IMR-90 (cell line): ENCODE results near the gene ZNF888. TPM values are rescaled to one million over a fixed set of nuclear protein-coding genes. Genes with fewer than 3 reads are reported as not detected.

Experiments
- ATAC-seq: fragments of 200-7000 bp; cut with Tn5 transposase; 2 replicates; pipeline ENCODE4 v1.9.1; 2020; ENCODE audit warnings: low read depth, mild to moderate bottlenecking, moderate library complexity
- BruUV-seq: library from RNA; stranded (reverse); fragments of 400-500 nt; replicated peaks from 2 replicates; lab custom pipeline; 2021; lab: Mats Ljungman, UMichigan
- CTCF ChIA-PET: fragments of 300-600 bp; formaldehyde crosslinking; extraction: SDS; loops from one replicate; lab custom pipeline; 2021; ENCODE audit warnings: antibody characterized with exemption; lab: Yijun Ruan, JAX
- POLR2A ChIA-PET: fragments of 300-600 bp; sonication (Branson Sonifier 250); formaldehyde crosslinking; loops from one replicate; lab custom pipeline; 2022; ENCODE audit warnings: antibody characterized with exemption; ENCODE audit not compliant: unreplicated experiment; lab: Charles Lee
- DNase-seq: peaks from one replicate; pipeline ENCODE4 v3.0.0; 2013
- H2AFZ ChIP-seq: replicated peaks from 2 replicates; pipeline ENCODE3; 2013; ENCODE audit warnings: low read length, mild to moderate bottlenecking; ENCODE audit not compliant: poor library complexity
- H2AK5ac ChIP-seq: 2 replicates; pipeline ENCODE4 v1.6.1; 2013; ENCODE audit warnings: low read depth, low read length, inconsistent platforms
- H2AK9ac ChIP-seq: replicated peaks from 2 replicates; pipeline ENCODE3; 2013; ENCODE audit warnings: mild to moderate bottlenecking, low read depth, low read length, moderate library complexity; ENCODE audit not compliant: poor library complexity
- H2BK120ac ChIP-seq: 2 replicates; pipeline ENCODE4 v1.6.1; 2013; ENCODE audit warnings: low read depth, low read length, inconsistent platforms
- H2BK15ac ChIP-seq: 3 replicates; pipeline ENCODE4 v1.6.1; 2013; ENCODE audit warnings: low read depth, low read length, inconsistent platforms
- H2BK20ac ChIP-seq: 2 replicates; pipeline ENCODE4 v1.6.1; 2013; ENCODE audit warnings: low read depth, mild to moderate bottlenecking, inconsistent platforms, low read length, moderate library complexity
- H2BK5ac ChIP-seq: 2 replicates; pipeline ENCODE4 v1.6.1; 2013; ENCODE audit warnings: mild to moderate bottlenecking, low read depth, low read length, inconsistent platforms; ENCODE audit not compliant: poor library complexity, severe bottlenecking
- H3K14ac ChIP-seq: replicated peaks from 2 replicates; pipeline ENCODE4 v1.6.1; 2013; ENCODE audit warnings: low read depth, low read length, inconsistent platforms
- H3K18ac ChIP-seq: 2 replicates; pipeline ENCODE4 v1.6.1; 2013; ENCODE audit warnings: low read depth, low read length, control low read depth
- H3K23ac ChIP-seq: 2 replicates; pipeline ENCODE4 v1.6.1; 2013; ENCODE audit warnings: low read depth, low read length, inconsistent platforms
- H3K27ac ChIP-seq: 2 replicates; pipeline ENCODE4 v1.5.1; 2013; ENCODE audit warnings: mild to moderate bottlenecking, control low read depth, low read length; ENCODE audit not compliant: insufficient read depth
- H3K27me3 ChIP-seq: 2 replicates; pipeline ENCODE4 v1.6.1; 2013; ENCODE audit warnings: low read length; ENCODE audit not compliant: control insufficient read depth, insufficient read depth
- H3K36me3 ChIP-seq: 2 replicates; pipeline ENCODE4 v1.6.1; 2013; ENCODE audit warnings: low read length, mixed read lengths; ENCODE audit not compliant: control insufficient read depth, insufficient read depth
- H3K4ac ChIP-seq: 2 replicates; pipeline ENCODE4 v1.6.1; 2013; ENCODE audit warnings: low read depth, low read length, inconsistent platforms
- H3K4me1 ChIP-seq: 2 replicates; pipeline ENCODE4 v1.6.1; 2013; ENCODE audit warnings: low read length, mixed read lengths; ENCODE audit not compliant: control insufficient read depth, insufficient read depth
- H3K4me2 ChIP-seq: 2 replicates; pipeline ENCODE4 v1.6.1; 2013; ENCODE audit warnings: low read depth, mild to moderate bottlenecking, control low read depth, low read length, moderate library complexity
- H3K4me3 ChIP-seq: 2 replicates; pipeline ENCODE4 v1.5.1; 2013; ENCODE audit warnings: low read depth, mild to moderate bottlenecking, control low read depth, low read length, moderate library complexity; ENCODE audit not compliant: insufficient read depth
- H3K56ac ChIP-seq: 2 replicates; pipeline ENCODE4 v1.6.1; 2013; ENCODE audit warnings: low read length, inconsistent platforms; ENCODE audit not compliant: insufficient read depth; ENCODE audit errors: extremely low read depth
- H3K79me1 ChIP-seq, 2 experiments: 2 replicates each; pipeline ENCODE4 v1.6.1; 2013; ENCODE audit warnings: low read length in 2 of 2, inconsistent platforms in 1 of 2, low read depth in 1 of 2
- H3K9ac ChIP-seq: 2 replicates; pipeline ENCODE4 v1.6.1; 2013; ENCODE audit warnings: low read depth, low read length, control low read depth
- H3K9me1 ChIP-seq: 2 replicates; pipeline ENCODE4 v1.6.1; 2013; ENCODE audit warnings: low read length, inconsistent platforms; ENCODE audit not compliant: insufficient read depth
- H3K9me3 ChIP-seq: 2 replicates; pipeline ENCODE4 v1.6.1; 2013; ENCODE audit warnings: low read length; ENCODE audit not compliant: control insufficient read depth, insufficient read depth
- H4K20me1 ChIP-seq: 2 replicates; pipeline ENCODE4 v1.6.1; 2013; ENCODE audit warnings: low read length, inconsistent platforms; ENCODE audit not compliant: insufficient read depth
- H4K5ac ChIP-seq: 2 replicates; pipeline ENCODE4 v1.6.1; 2013; ENCODE audit warnings: mild to moderate bottlenecking, low read depth, low read length, control low read depth
- H4K8ac ChIP-seq, 2 experiments: 2 replicates each; pipeline ENCODE4 v1.6.1; 2013; ENCODE audit warnings: low read depth in 2 of 2, low read length in 2 of 2, control low read depth in 1 of 2, inconsistent platforms in 1 of 2
- H4K91ac ChIP-seq: 2 replicates; pipeline ENCODE4 v1.6.1; 2013; ENCODE audit warnings: low read depth, low read length, inconsistent platforms; ENCODE audit not compliant: insufficient read depth
- BHLHE40 ChIP-seq: fragments of 150-350 bp; IDR thresholded peaks from 2 replicates; pipeline ENCODE4 v1.6.1; 2016; ENCODE audit warnings: mild to moderate bottlenecking, low read depth, low read length
- FOS ChIP-seq: fragments of 150-350 bp; IDR thresholded peaks from 2 replicates; pipeline ENCODE4 v1.6.1; 2016; ENCODE audit warnings: low read depth, low read length
- NFE2L2 ChIP-seq: fragments of 150-350 bp; IDR thresholded peaks from 2 replicates; pipeline ENCODE4 v1.6.1; 2016; ENCODE audit warnings: low read depth, mild to moderate bottlenecking, low read length
- POLR2A ChIP-seq: IDR thresholded peaks from 2 replicates; pipeline ENCODE4 v1.6.1; 2012; ENCODE audit warnings: mild to moderate bottlenecking, low read depth, low read length
- RCOR1 ChIP-seq: IDR thresholded peaks from 2 replicates; pipeline ENCODE4 v1.6.1; 2012; ENCODE audit warnings: mild to moderate bottlenecking, low read length, improper control_type of control experiment; ENCODE audit not compliant: insufficient replicate concordance
- RFX5 ChIP-seq: IDR thresholded peaks from 2 replicates; pipeline ENCODE4 v1.8.0; 2012; ENCODE audit warnings: low read depth, mild to moderate bottlenecking, low read length, moderate library complexity
- WGBS, 2 experiments: methylation state at CpG; one replicate each; pipeline versions ENCODE4 v1.1.5 to v1.1.7; 2013; ENCODE audit warnings: missing lambda C conversion rate in 2 of 2; ENCODE audit not compliant: insufficient read length in 1 of 2; ENCODE audit errors: extremely low coverage in 2 of 2; 5-methylcytosine and 5-hydroxymethylcytosine counted together
- dilution Hi-C: fragments of 300-500 bp; cut with HindIII; formaldehyde crosslinking; loops from one replicate; pipeline ENCODE4 v1.14.3; 2018; ENCODE audit warnings: low sequenced_read_pairs; ENCODE audit not compliant: unreplicated experiment
- in situ Hi-C: fragments of 300-500 bp; cut with MboI; formaldehyde crosslinking; loops from 3 replicates; pipeline ENCODE4 v1.14.3; 2019; ENCODE audit warnings: low sequenced_read_pairs, inconsistent platforms, mixed read lengths
- intact Hi-C: fragments of 100-400 bp; cut with micrococcal nuclease; formaldehyde crosslinking; loops from 2 replicates; pipeline ENCODE4 v1.10.0; 2022
- polyA plus RNA-seq, 3 experiments: library from polyadenylated mRNA; depleted of rRNA; stranded (reverse); fragments of >200 nt; gene quantifications; 2 replicates each; pipeline ENCODE4 v1.2.3, GENCODE V29; 2012; ENCODE audit warnings: low replicate concordance in 1 of 3
- total RNA-seq: library from RNA; depleted of rRNA; stranded (reverse); fragments of >200 nt; gene quantifications from 2 replicates; pipeline ENCODE4 v1.2.3, GENCODE V29; 2012
- TF ChIP-seq, protein P1 (sequence below): fragments of 150-350 bp; IDR thresholded peaks from 2 replicates; pipeline ENCODE4 v1.6.1; 2016; ENCODE audit warnings: low read depth, mild to moderate bottlenecking, low read length, moderate library complexity, borderline replicate concordance
- TF ChIP-seq, protein P2 (sequence below): conservative IDR thresholded peaks from 2 replicates; pipeline ENCODE4 v1.5.1; 2012; ENCODE audit warnings: mild to moderate bottlenecking, low read depth, low read length, improper control_type of control experiment

The ZNF888 gene
- total and polyA plus RNA-seq, 2 of the 4 experiments (the other 2 are of a cell fraction) = 0.82 to 6.1 TPM

GRCh38 chr19:52943134-52943883, 20.1 kb upstream of the ZNF888 start:
- Histone ChIP-seq H3K56ac (no peak overlapping the region), H3K9ac (peak overlapping the region; percentile 56; the same call in 1 of the 2 replicates), H2BK120ac (no peak overlapping the region), H2AK9ac (no peak overlapping the region), H3K14ac (no peak overlapping the region), H4K8ac (peak overlapping the region in 1 of 2 experiments; percentile 43; a peak in 2 of 4 replicates), H3K23ac (0 out of 2 replicates have a peak overlapping the region, but pooled peaks have one; percentile 59), H3K27me3 (no peaks in the 10 kb centered on the region), H2BK20ac (no peak overlapping the region), H2AK5ac (no peak overlapping the region; the same call in 1 of the 2 replicates), H3K4ac (no peak overlapping the region), H4K91ac (no peak overlapping the region), H4K20me1 (no peaks in the 10 kb centered on the region), H3K79me1 (no peaks in the 10 kb centered on the region; a peak in 1 of 4 replicates), H3K27ac (peak overlapping the region; percentile 50; the same call in 1 of the 2 replicates), H2BK15ac (0 out of 3 replicates have a peak overlapping the region, but pooled peaks have one; percentile 37), H2BK5ac (peak overlapping the region; percentile 53), H3K9me1 (no peaks in the 10 kb centered on the region), H4K5ac (no peak overlapping the region), H3K18ac (no peak overlapping the region), H3K36me3 (no peaks in the 10 kb centered on the region; the same call in 1 of the 2 replicates), H3K4me1 (no peaks in the 10 kb centered on the region), H3K4me2 (peak overlapping the region; percentile 74), H3K9me3 (peaks cover 14% of the 10 kb centered on the region), H2AFZ (peak overlapping the region; percentile 91), H3K4me3 (peak overlapping the region; percentile 74)
- dilution Hi-C loops = no loop called here
- WGBS, 2 experiments = 88% methylated on average over 6 of the region's 29 CpGs; no CpG with 5 or more reads in 1 of the 2 experiments
- ChIA-PET POLR2A (no interaction called here), CTCF (no interaction called here)
- DNase-seq = no peak
- no peak for ATAC-seq
- intact Hi-C loops = loop anchor here (2.0 kb wide), 1 partner anchor 85 kb away; no protein-coding TSS in a partner anchor
- no peak for TF ChIP-seq FOS
- TF ChIP-seq, protein P1, sequence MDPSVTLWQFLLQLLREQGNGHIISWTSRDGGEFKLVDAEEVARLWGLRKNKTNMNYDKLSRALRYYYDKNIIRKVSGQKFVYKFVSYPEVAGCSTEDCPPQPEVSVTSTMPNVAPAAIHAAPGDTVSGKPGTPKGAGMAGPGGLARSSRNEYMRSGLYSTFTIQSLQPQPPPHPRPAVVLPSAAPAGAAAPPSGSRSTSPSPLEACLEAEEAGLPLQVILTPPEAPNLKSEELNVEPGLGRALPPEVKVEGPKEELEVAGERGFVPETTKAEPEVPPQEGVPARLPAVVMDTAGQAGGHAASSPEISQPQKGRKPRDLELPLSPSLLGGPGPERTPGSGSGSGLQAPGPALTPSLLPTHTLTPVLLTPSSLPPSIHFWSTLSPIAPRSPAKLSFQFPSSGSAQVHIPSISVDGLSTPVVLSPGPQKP = no peak
- no peak for TF ChIP-seq NFE2L2
- TF ChIP-seq RFX5 = no peak
- TF ChIP-seq, protein P2, sequence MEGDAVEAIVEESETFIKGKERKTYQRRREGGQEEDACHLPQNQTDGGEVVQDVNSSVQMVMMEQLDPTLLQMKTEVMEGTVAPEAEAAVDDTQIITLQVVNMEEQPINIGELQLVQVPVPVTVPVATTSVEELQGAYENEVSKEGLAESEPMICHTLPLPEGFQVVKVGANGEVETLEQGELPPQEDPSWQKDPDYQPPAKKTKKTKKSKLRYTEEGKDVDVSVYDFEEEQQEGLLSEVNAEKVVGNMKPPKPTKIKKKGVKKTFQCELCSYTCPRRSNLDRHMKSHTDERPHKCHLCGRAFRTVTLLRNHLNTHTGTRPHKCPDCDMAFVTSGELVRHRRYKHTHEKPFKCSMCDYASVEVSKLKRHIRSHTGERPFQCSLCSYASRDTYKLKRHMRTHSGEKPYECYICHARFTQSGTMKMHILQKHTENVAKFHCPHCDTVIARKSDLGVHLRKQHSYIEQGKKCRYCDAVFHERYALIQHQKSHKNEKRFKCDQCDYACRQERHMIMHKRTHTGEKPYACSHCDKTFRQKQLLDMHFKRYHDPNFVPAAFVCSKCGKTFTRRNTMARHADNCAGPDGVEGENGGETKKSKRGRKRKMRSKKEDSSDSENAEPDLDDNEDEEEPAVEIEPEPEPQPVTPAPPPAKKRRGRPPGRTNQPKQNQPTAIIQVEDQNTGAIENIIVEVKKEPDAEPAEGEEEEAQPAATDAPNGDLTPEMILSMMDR = no peak
- no peak for TF ChIP-seq RCOR1
- TF ChIP-seq POLR2A = no peak
- TF ChIP-seq BHLHE40 = no peak
- no TSS peak for BruUV-seq
- in situ Hi-C loops = no loop called here
